LNCAP (cell line): ENCODE data around the gene ITGAE.

Experiments
- TF ChIP-seq, protein P1 (sequence below): fragments of 450-650 bp; IDR thresholded peaks from 2 replicates; pipeline ENCODE4 v1.5.1; 2017; ENCODE audit warnings: mild to moderate bottlenecking

Gene ITGAE

GRCh38 chr17:3710951-3711383, 90.0 kb downstream of the ITGAE start:
- TF ChIP-seq, protein P1, sequence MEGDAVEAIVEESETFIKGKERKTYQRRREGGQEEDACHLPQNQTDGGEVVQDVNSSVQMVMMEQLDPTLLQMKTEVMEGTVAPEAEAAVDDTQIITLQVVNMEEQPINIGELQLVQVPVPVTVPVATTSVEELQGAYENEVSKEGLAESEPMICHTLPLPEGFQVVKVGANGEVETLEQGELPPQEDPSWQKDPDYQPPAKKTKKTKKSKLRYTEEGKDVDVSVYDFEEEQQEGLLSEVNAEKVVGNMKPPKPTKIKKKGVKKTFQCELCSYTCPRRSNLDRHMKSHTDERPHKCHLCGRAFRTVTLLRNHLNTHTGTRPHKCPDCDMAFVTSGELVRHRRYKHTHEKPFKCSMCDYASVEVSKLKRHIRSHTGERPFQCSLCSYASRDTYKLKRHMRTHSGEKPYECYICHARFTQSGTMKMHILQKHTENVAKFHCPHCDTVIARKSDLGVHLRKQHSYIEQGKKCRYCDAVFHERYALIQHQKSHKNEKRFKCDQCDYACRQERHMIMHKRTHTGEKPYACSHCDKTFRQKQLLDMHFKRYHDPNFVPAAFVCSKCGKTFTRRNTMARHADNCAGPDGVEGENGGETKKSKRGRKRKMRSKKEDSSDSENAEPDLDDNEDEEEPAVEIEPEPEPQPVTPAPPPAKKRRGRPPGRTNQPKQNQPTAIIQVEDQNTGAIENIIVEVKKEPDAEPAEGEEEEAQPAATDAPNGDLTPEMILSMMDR: no peak

- TF ChIP-seq, protein P1: no peak
These were observed 92.6 kb downstream of the ITGAE start for GRCh38 chr17:3708366-3708765.

DNA sequence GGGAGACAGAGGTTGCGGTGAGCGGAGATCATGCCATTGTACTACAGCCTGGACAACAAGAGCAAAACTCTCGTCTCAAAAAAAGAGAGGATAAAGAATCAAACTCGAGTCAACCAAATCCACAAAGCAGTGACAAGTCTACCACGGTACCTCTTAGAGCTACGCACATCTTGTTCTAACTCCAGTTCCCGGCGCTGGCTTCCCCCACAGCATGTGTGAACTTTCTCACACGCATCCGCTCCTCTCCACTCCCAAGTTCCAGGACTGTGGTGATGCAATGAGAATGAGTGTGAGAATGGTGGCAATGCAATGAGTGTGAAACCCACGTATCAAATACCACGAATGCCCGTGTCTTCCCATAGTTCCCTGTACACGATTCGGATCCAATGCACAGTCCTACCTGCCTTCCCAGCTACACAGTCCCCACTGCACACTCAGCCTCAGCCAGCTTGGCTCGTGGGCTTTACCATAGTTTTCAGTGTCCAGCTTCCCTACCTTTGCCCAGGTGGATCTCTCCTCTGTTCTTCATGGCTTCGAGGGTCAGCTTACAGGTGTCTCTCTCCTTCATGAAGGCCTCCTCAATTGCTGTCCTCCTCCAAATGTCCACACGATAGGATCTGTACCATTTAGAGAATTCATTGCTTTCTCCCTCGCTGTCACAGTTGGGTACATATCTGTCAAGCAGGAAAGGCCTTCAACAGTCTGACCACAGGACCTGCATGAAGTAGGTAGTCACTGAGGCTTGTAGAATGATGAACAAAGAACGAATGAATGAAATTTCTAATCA, 95.9 kb downstream of the ITGAE start:
- TF ChIP-seq, protein P1: no peak

DNA sequence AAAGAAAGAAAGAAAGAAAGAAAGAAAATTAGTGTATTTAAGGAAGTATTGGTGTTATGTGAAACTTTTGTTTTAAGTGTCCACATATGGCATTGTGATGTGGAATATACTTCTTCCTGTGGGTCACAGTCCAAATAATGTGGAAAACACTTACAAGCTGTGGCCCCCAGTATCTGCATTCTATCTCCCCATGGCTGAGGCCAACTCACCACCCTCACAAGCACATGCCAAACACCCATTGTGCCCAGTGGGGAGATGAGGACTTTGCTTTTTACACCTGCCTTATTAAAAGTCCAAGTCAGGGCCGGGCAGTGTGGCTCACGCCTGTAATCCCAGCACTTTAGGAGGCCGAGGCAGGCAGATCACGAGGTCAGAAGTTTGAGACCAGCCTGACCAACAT, 101.0 kb downstream of the ITGAE start:
- TF ChIP-seq, protein P1: no peak

- TF ChIP-seq, protein P1: no peak
These were observed 102.8 kb downstream of the ITGAE start for GRCh38 chr17:3698139-3698538.

- TF ChIP-seq, protein P1: no peak
These were observed 103.9 kb downstream of the ITGAE start for GRCh38 chr17:3697103-3697476.

DNA sequence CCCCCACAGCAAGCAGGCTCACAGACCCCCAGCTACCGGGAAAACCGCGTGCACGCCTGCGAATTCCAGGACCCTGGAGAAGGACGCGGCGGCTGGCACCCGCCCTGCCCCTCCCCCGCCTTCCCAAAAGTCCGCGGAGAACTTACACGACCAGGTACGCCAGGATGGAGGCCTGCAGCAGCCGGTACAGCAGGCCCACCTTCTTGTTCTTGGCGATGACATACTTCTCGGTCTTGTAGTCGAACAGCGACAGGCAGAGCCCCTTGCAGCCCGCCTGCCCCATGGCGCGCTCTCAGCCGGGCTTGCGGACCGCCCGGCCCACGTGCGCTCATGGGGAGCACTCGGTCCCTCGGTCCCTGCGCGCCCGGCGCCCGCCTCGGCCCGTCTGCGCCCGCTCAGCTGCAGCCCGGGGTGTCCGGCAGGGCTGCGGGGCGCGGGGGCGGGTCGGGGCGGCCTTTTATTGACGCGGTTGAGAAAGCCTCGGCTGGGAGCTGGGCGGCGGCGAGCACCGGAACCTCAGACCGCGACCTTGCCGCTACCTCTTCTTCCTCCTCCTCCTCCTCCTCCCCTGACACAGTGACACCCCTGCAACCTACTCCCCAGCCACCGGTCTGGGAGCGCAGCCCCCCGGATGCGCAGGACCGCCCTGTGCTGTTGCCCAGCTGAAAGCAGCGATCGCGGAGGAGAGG, 105.1 kb downstream of the ITGAE start, which contains the start of gene P2RX5:
Gene P2RX5, minus strand, starts transcription at position 433 of the 689 bp plus-strand sequence. Its CDS starts 150 bp downstream, at position 283.
- TF ChIP-seq, protein P1: no peak
